ENCODE results near the gene NCK2.
A peak's percentile ranks its signal among the peaks of the same experiment; 100 is the strongest.
"Not testable (repeated sequence)": the region's sequence is repeated elsewhere in the genome, so short reads cannot be mapped to it uniquely, and the experiment has no call there.

NCK2 gene

GRCh38 chr2:105756865-105757264, 12.2 kb downstream of the NCK2 start:
- not testable (repeated sequence) for DNase-seq

GRCh38 chr2:105757433-105757832, 12.7 kb downstream of the NCK2 start:
- DNase-seq, result no peak

GRCh38 chr2:105760191-105760590, 15.5 kb downstream of the NCK2 start:
- no peak for DNase-seq

GRCh38 chr2:105760639-105761337, 16.1 kb downstream of the NCK2 start:
- DNase-seq, result no peak

- no peak for DNase-seq
Measured at GRCh38 chr2:105761931-105762515, 17.3 kb downstream of the NCK2 start.

GRCh38 chr2:105763076-105763475, 18.4 kb downstream of the NCK2 start:
- no peak for DNase-seq

GRCh38 chr2:105764059-105764458, 19.3 kb downstream of the NCK2 start:
- DNase-seq, result no peak

GRCh38 chr2:105765415-105766299, 20.9 kb downstream of the NCK2 start:
- peak; percentile 54 for DNase-seq

- no peak for DNase-seq
Measured at GRCh38 chr2:105766300-105766866, 21.7 kb downstream of the NCK2 start.

- DNase-seq, result no peak
Measured at GRCh38 chr2:105768176-105768575, 23.5 kb downstream of the NCK2 start.

GRCh38 chr2:105768961-105769452, 24.3 kb downstream of the NCK2 start:
- no peak for DNase-seq

- DNase-seq, result no peak
Measured at GRCh38 chr2:105769504-105769903, 24.8 kb downstream of the NCK2 start.

GRCh38 chr2:105770149-105770548, 25.4 kb downstream of the NCK2 start:
- no peak for DNase-seq

GRCh38 chr2:105771291-105771690, 26.6 kb downstream of the NCK2 start:
- DNase-seq, result not testable (repeated sequence)

- DNase-seq, result no peak
Measured at GRCh38 chr2:105771836-105772235, 27.1 kb downstream of the NCK2 start.

- DNase-seq, result no peak
Measured at GRCh38 chr2:105772362-105772761, 27.6 kb downstream of the NCK2 start.

- no peak for DNase-seq
Measured at GRCh38 chr2:105773568-105773967, 28.9 kb downstream of the NCK2 start.

- DNase-seq, result no peak
Measured at GRCh38 chr2:105774781-105775337, 30.1 kb downstream of the NCK2 start.

GRCh38 chr2:105775809-105776559, 31.3 kb downstream of the NCK2 start:
- DNase-seq, result peak; percentile 49

GRCh38 chr2:105776560-105776928, 31.8 kb downstream of the NCK2 start:
- DNase-seq, result no peak

GRCh38 chr2:105777031-105777482, 32.3 kb downstream of the NCK2 start:
- no peak for DNase-seq

- no peak for DNase-seq
Measured at GRCh38 chr2:105777506-105778055, 32.9 kb downstream of the NCK2 start.
